A549 (cell line): Measurements from ENCODE around the gene PBX2. TPM values are rescaled to one million over a fixed set of nuclear protein-coding genes. Genes with fewer than 3 reads are reported as not detected.
A peak's percentile ranks its signal among the peaks of the same experiment; 100 is the strongest.

Experiments
- ATAC-seq, 2 experiments: fragments of 200-7000 bp in 1 of 2; fragments of >200 bp in 1 of 2; cut with Nextera tagmentation in 1 of 2; cut with Tn5 transposase in 1 of 2; 3 replicates each; pipeline versions ENCODE4 v1.8.0 to v1.9.1; 2018 to 2020; ENCODE audit warnings: mild to moderate bottlenecking in 1 of 2, moderate library complexity in 1 of 2
- CTCF ChIA-PET: fragments of 300-600 bp; sonication (Branson Sonifier 250); formaldehyde crosslinking; extraction: SDS; loops from one replicate; lab custom pipeline; 2021; ENCODE audit warnings: antibody characterized with exemption, inconsistent platforms; lab: Yijun Ruan, JAX
- POLR2A ChIA-PET: fragments of 350-600 bp; formaldehyde crosslinking; extraction: SDS; loops from one replicate; lab custom pipeline; 2021; ENCODE audit warnings: antibody characterized with exemption, inconsistent platforms; lab: Yijun Ruan, JAX
- DNase-seq, 2 experiments: peaks; one replicate each; pipeline versions ENCODE4 v3.0.0 to v3.0.0-alpha.2; 2011 to 2016; ENCODE audit warnings: low read depth in 1 of 2, low spot score in 1 of 2
- FAIRE-seq: peaks from 2 replicates; lab custom pipeline; 2011; peaks lifted over from hg19 to GRCh38; lab: Jason Lieb, UNC
- H3K27ac ChIP-seq, 2 experiments: fragments of >200 bp; sonication (Bioruptor Twin); formaldehyde crosslinking; 3 replicates each; pipeline ENCODE4 v1.5.1; 2016 to 2017
- H3K4me1 ChIP-seq: fragments of >200 bp; sonication (Bioruptor Twin); formaldehyde crosslinking; 3 replicates; pipeline ENCODE4 v1.6.1; 2016
- H3K4me2 ChIP-seq: fragments of >200 bp; sonication (Bioruptor Twin); formaldehyde crosslinking; 3 replicates; pipeline ENCODE4 v1.6.1; 2016
- H3K4me3 ChIP-seq: fragments of >200 bp; sonication (Bioruptor Twin); formaldehyde crosslinking; 3 replicates; pipeline ENCODE4 v1.5.1; 2016
- H3K9me3 ChIP-seq: fragments of >200 bp; sonication (Bioruptor Twin); formaldehyde crosslinking; 3 replicates; pipeline ENCODE4 v1.6.1; 2016
- BHLHE40 ChIP-seq: IDR thresholded peaks from 2 replicates; pipeline ENCODE4 v1.6.1; 2012; ENCODE audit warnings: low read depth, low read length, inconsistent platforms
- CBX2 ChIP-seq: fragments of 200-600 bp; sonication (generic); IDR thresholded peaks from 2 replicates; pipeline ENCODE4 v1.6.1; 2016; ENCODE audit warnings: low read depth, mild to moderate bottlenecking, borderline replicate concordance
- CBX8 ChIP-seq: fragments of 200-600 bp; sonication (generic); IDR thresholded peaks from 2 replicates; pipeline ENCODE4 v1.6.1; 2016
- CHD2 ChIP-seq: fragments of 150-350 bp; IDR thresholded peaks from 2 replicates; pipeline ENCODE4 v1.6.1; 2014; ENCODE audit warnings: low read length; ENCODE audit not compliant: partially characterized antibody
- EHF ChIP-seq: fragments of 250-450 bp; sonication (Bioruptor Pico); IDR thresholded peaks from 2 replicates; pipeline ENCODE4 v1.5.0; 2020; ENCODE audit warnings: mild to moderate bottlenecking
- EP300 ChIP-seq, 2 experiments: fragments of >200 bp; sonication (Bioruptor Twin); formaldehyde crosslinking; IDR thresholded peaks; 2 replicates in 1 of 2; 3 replicates in 1 of 2; pipeline ENCODE4 v1.6.1; 2016 to 2017
- FOXS1 ChIP-seq: fragments of 250-450 bp; sonication (Bioruptor Pico); IDR thresholded peaks from 2 replicates; pipeline ENCODE4 v1.5.0; 2020; ENCODE audit warnings: mild to moderate bottlenecking, moderate library complexity
- HOXB13 ChIP-seq: fragments of 250-450 bp; sonication (Bioruptor Pico); IDR thresholded peaks from 2 replicates; pipeline ENCODE4 v1.5.0; 2020; ENCODE audit warnings: low read depth, mild to moderate bottlenecking, moderate library complexity
- HOXB5 ChIP-seq: fragments of 250-450 bp; sonication (Bioruptor Pico); IDR thresholded peaks from 2 replicates; pipeline ENCODE4 v1.5.0; 2020; ENCODE audit warnings: mild to moderate bottlenecking, moderate library complexity
- JUN ChIP-seq, 2 experiments: fragments of >200 bp; sonication (Bioruptor Twin); formaldehyde crosslinking; IDR thresholded peaks; 2 replicates in 1 of 2; 3 replicates in 1 of 2; pipeline ENCODE4 v1.6.1; 2016 to 2017
- JUNB ChIP-seq: fragments of >200 bp; sonication (Bioruptor Twin); formaldehyde crosslinking; IDR thresholded peaks from 2 replicates; pipeline ENCODE4 v1.6.1; 2016
- MAFK ChIP-seq: fragments of 450-650 bp; IDR thresholded peaks from 2 replicates; pipeline ENCODE4 v1.6.1; 2014; ENCODE audit not compliant: partially characterized antibody
- NPAS2 ChIP-seq: fragments of 250-450 bp; sonication (Bioruptor Pico); IDR thresholded peaks from 2 replicates; pipeline ENCODE4 v1.8.0; 2022; ENCODE audit warnings: mild to moderate bottlenecking, moderate library complexity, borderline replicate concordance
- POLR2A ChIP-seq: IDR thresholded peaks from 2 replicates; pipeline ENCODE4 v1.6.1; 2012; ENCODE audit warnings: mild to moderate bottlenecking, low read length
- RAD21 ChIP-seq, 2 experiments: fragments of >200 bp in 1 of 2; sonication (Bioruptor Twin) in 1 of 2; formaldehyde crosslinking in 1 of 2; IDR thresholded peaks in 1 of 2; conservative IDR thresholded peaks in 1 of 2; 2 replicates in 1 of 2; 3 replicates in 1 of 2; pipeline ENCODE4 v1.6.1; 2012 to 2018; ENCODE audit warnings: inconsistent platforms in 1 of 2
- SMC3 ChIP-seq: fragments of >200 bp; sonication (Bioruptor Twin); formaldehyde crosslinking; IDR thresholded peaks from 3 replicates; pipeline ENCODE4 v1.6.1; 2018; ENCODE audit warnings: inconsistent platforms
- SREBF2 ChIP-seq: fragments of 450-650 bp; IDR thresholded peaks from 2 replicates; pipeline ENCODE4 v1.6.1; 2014; ENCODE audit warnings: mild to moderate bottlenecking, moderate library complexity
- ZFP36 ChIP-seq: fragments of 450-650 bp; IDR thresholded peaks from 2 replicates; pipeline ENCODE4 v1.6.1; 2014; ENCODE audit warnings: borderline replicate concordance; ENCODE audit not compliant: partially characterized antibody
- ZSCAN20 ChIP-seq: fragments of 250-450 bp; sonication (Bioruptor Pico); IDR thresholded peaks from 2 replicates; pipeline ENCODE4 v1.8.0; 2022; ENCODE audit warnings: mild to moderate bottlenecking, moderate library complexity
- WGBS: methylation state at CpG from one replicate; pipeline ENCODE4 v1.1.6; 2017; ENCODE audit errors: missing lambda C conversion rate; 5-methylcytosine and 5-hydroxymethylcytosine counted together
- polyA minus RNA-seq: library from RNA; depleted of rRNA, polyadenylated mRNA; stranded (reverse); fragments of >200 nt; gene quantifications from 2 replicates; pipeline ENCODE4 v1.2.3, GENCODE V29; 2011; rRNA and poly(A)+ RNA removed
- polyA plus RNA-seq, 4 experiments: library from polyadenylated mRNA; depleted of rRNA in 3 of 4; stranded (reverse); fragments of >200 nt; fragmentation: RNase III in 1 of 4; extraction: RNeasy Plus Mini Kit Qiagen cat#74134 plus additional on column Dnase treatment in 1 of 4; gene quantifications; 2 replicates in 3 of 4; 3 replicates in 1 of 4; pipeline ENCODE4 v1.2.3, GENCODE V29; 2011 to 2017
- TF ChIP-seq, protein P1 (sequence below): fragments of 200-600 bp; sonication (generic); IDR thresholded peaks from 2 replicates; pipeline ENCODE4 v1.6.1; 2016; ENCODE audit warnings: antibody characterized with exemption, mild to moderate bottlenecking, moderate library complexity
- TF ChIP-seq, protein P2 (sequence below): fragments of 250-450 bp; sonication (Bioruptor Pico); IDR thresholded peaks from 2 replicates; pipeline ENCODE4 v1.5.0; 2021; ENCODE audit warnings: mild to moderate bottlenecking, moderate library complexity, borderline replicate concordance

PBX2 gene, protein sequence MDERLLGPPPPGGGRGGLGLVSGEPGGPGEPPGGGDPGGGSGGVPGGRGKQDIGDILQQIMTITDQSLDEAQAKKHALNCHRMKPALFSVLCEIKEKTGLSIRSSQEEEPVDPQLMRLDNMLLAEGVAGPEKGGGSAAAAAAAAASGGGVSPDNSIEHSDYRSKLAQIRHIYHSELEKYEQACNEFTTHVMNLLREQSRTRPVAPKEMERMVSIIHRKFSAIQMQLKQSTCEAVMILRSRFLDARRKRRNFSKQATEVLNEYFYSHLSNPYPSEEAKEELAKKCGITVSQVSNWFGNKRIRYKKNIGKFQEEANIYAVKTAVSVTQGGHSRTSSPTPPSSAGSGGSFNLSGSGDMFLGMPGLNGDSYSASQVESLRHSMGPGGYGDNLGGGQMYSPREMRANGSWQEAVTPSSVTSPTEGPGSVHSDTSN
- polyA plus RNA-seq (2011; rRNA removed) = 27.0 and 27.4 TPM in 2 replicates
- 27.1 and 31.5 TPM in 2 replicates for polyA plus RNA-seq (2012; cell fraction: cytosol; rRNA removed)
- polyA plus RNA-seq (2012; cell fraction: nucleus; rRNA removed) = 44.7 and 49.7 TPM in 2 replicates
- 24.8 to 32.5 TPM (median 30.8 TPM) in 3 replicates for polyA plus RNA-seq (2017; fragmentation: RNase III; extraction: RNeasy Plus Mini Kit Qiagen cat#74134 plus additional on column Dnase treatment)
- polyA minus RNA-seq = 20.5 and 22.7 TPM in 2 replicates

DNA sequence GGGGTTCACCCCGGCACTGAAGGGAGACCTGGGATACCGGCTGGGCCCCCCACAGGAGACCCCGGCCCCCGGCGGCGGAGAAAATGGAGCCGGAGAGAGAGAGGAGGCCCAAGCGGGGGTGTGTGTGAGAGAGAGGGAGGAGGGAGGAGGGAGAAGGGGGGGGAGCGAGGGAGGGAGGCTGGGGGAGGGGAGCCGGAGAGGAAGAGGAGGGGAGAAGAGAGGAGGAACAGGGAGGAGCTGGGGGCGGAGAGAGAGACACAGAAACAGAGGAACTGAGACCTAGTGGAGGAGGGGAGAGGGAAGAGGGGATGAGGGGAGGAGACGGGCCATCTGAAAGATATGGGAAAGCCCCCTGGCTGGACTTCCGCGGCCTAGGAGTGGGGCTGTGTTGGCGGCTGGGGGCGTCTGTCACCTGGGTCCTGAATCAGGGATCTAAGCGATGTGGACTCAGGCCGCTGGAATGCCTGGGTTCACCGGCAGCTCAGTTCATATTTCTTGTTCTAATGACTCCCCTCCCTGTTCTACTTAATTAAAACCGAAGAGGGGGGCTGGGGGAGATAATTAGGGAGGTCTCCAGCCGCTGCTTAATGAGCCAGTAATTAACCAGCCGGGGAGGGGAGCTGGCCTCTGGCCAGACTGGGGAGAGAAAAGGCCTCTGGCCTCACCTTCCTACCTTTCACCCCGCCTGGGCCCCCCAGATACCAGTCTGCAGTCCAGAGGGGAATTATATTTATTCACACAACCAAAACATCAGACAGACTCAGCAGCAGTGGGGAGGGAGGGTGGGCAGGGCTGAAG lies at the start of gene PBX2:
PBX2 (minus strand) TSS at position 149 of the 798 bp plus-strand sequence. CDS start 287 bp downstream, outside the sequence.
- Histone ChIP-seq H3K4me3 (peak within 1 kb of the TSS; percentile 94), H3K4me1 (peaks cover 36% of the 10 kb centered on the region), H3K27ac (peak within 1 kb of the TSS; percentile 99 to 100), H3K9me3 (no peaks in the 10 kb centered on the region), H3K4me2 (peak within 1 kb of the TSS; percentile 99)
- POLR2A ChIA-PET = interaction anchor here (1.0 to 1.3 kb wide), 2 partner anchors 13 to 62 kb away, joined by 4 to 5 read pairs; partner anchors contain the start of gene ATF6B
- WGBS = 2% methylated on average over 11 of the region's 23 CpGs
- TF ChIP-seq BHLHE40 (no peak), JUN (IDR thresholded peaks at IDR 0.05) (peak in 1 of 2 experiments; percentile 48; a peak in 2 of 5 replicates), POLR2A (peak; percentile 26; the same call in 1 of the 2 replicates)
- CTCF ChIA-PET = interaction anchor here (0.8 to 1.4 kb wide), 4 partner anchors 13 to 71 kb away, joined by 3 to 6 read pairs (median 3); no protein-coding TSS in a partner anchor
- ATAC-seq (peak; percentile 43 to 62; a peak in 5 of 6 replicates), DNase-seq (peak; percentile 53 to 81), FAIRE-seq (no peak)

DNA sequence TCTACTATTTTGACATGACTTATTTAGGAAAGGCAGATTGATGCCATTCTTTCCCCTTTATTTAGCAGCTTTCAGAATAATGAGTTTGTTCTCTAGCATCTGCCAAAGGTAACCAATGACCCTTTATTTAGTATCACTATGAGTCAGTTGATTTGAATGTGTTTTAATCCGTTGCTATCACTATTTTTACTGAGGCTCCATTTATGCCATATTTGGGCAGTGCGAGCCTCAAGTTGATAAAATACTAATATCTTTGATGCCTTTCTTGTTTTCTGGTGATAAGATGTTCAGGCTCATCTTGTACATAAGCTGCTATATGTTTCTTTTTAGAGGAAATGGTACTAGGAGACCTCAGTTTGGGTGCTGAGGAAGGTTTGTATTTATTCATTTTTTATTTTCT lies 49.5 kb upstream of the PBX2 start:
- H3K9me3 ChIP-seq = no peaks in the 10 kb centered on the region
- no peaks in the 10 kb centered on the region for H3K4me1 ChIP-seq
- ATAC-seq = no peak
- no peak for TF ChIP-seq HOXB13
- DNase-seq = no peak
- no peak overlapping the region for H3K4me2 ChIP-seq
- CTCF ChIA-PET = no interaction called here
- FAIRE-seq = no peak
- H3K4me3 ChIP-seq = no peak overlapping the region
- POLR2A ChIA-PET = no interaction called here
- 51% methylated on average over 2 of the region's 2 CpGs for WGBS
- no peak overlapping the region for H3K27ac ChIP-seq

DNA sequence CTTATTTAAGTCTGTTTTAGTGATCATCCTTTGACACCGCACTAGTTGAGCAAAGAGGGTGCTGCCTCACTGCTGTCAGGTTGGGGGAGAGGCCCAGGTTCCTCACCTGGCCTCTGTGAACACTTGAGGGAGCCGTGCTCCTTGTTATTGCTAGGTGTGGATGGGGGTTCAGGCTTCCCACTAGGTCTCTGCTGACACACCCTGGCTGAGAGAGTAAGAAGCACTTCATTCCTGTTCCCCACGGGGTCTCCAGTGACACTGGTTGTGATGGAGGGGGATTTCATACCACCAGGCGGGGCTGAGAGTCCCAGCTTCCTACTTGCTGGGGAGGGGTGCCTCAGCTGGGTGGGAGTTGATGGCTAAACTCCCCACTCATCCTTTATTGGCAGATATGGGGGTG lies 44.9 kb upstream of the PBX2 start:
- Histone ChIP-seq H3K4me2 (no peak overlapping the region), H3K4me3 (no peak overlapping the region), H3K27ac (no peak overlapping the region), H3K9me3 (no peaks in the 10 kb centered on the region), H3K4me1 (no peaks in the 10 kb centered on the region)
- ATAC-seq (no peak; a peak in 1 of 6 replicates), DNase-seq (peak in 1 of 2 experiments; percentile 9), FAIRE-seq (no peak)
- TF ChIP-seq JUNB = no peak
- TF ChIP-seq RAD21 (conservative IDR thresholded peaks at IDR 0.05 in 1 of 2, IDR thresholded peaks at IDR 0.05 in 1 of 2) = peak in 1 of 2 experiments; percentile 10; a peak in 2 of 5 replicates
- CTCF ChIA-PET = interaction anchor here (0.7 to 1.3 kb wide), 4 partner anchors 11 to 466 kb away, joined by 3 to 5 read pairs (median 4); no protein-coding TSS in a partner anchor
- WGBS = 50% methylated on average over 3 of the region's 4 CpGs
- POLR2A ChIA-PET = no interaction called here

DNA sequence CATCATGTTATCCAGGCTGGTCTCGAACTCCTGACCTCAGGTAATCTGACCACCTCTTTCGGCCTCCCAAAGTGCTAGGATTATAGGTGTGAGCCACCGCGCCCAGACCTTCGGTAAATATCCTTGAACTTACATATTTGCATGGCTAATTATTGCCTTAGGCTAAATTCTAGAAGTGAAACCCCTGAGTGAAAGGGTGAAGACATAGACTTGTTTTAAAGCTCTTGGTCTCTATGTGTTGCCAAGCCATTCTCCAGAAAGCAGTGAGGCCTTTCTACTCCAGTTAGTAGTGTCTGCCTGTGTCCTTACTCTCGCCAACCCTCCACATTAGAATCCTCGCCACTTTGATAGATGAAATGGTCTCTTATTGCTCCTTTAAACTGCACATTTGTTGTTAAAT lies 36.4 kb upstream of the PBX2 start:
- ChIA-PET POLR2A (no interaction called here), CTCF (no interaction called here)
- Histone ChIP-seq H3K9me3 (no peaks in the 10 kb centered on the region), H3K4me3 (no peak overlapping the region), H3K27ac (no peak overlapping the region), H3K4me2 (no peak overlapping the region), H3K4me1 (no peaks in the 10 kb centered on the region)
- no peak for ATAC-seq
- WGBS = 80% methylated on average over 7 of the region's 7 CpGs
- no peak for FAIRE-seq
- DNase-seq = no peak
- TF ChIP-seq, protein P1, sequence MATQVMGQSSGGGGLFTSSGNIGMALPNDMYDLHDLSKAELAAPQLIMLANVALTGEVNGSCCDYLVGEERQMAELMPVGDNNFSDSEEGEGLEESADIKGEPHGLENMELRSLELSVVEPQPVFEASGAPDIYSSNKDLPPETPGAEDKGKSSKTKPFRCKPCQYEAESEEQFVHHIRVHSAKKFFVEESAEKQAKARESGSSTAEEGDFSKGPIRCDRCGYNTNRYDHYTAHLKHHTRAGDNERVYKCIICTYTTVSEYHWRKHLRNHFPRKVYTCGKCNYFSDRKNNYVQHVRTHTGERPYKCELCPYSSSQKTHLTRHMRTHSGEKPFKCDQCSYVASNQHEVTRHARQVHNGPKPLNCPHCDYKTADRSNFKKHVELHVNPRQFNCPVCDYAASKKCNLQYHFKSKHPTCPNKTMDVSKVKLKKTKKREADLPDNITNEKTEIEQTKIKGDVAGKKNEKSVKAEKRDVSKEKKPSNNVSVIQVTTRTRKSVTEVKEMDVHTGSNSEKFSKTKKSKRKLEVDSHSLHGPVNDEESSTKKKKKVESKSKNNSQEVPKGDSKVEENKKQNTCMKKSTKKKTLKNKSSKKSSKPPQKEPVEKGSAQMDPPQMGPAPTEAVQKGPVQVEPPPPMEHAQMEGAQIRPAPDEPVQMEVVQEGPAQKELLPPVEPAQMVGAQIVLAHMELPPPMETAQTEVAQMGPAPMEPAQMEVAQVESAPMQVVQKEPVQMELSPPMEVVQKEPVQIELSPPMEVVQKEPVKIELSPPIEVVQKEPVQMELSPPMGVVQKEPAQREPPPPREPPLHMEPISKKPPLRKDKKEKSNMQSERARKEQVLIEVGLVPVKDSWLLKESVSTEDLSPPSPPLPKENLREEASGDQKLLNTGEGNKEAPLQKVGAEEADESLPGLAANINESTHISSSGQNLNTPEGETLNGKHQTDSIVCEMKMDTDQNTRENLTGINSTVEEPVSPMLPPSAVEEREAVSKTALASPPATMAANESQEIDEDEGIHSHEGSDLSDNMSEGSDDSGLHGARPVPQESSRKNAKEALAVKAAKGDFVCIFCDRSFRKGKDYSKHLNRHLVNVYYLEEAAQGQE = no peak
- TF ChIP-seq EP300 (IDR thresholded peaks at IDR 0.05) = no peak
- no peak for TF ChIP-seq JUNB
- TF ChIP-seq FOXS1 (CRISPR knock-in tag) = no peak
- no peak for TF ChIP-seq CBX8
- TF ChIP-seq SREBF2 = no peak
- no peak for TF ChIP-seq ZFP36
- no peak for TF ChIP-seq SMC3
- TF ChIP-seq NPAS2 (CRISPR knock-in tag) = no peak
- TF ChIP-seq CHD2 = no peak
- TF ChIP-seq CBX2 = no peak
- TF ChIP-seq MAFK = no peak
- TF ChIP-seq ZSCAN20 (CRISPR knock-in tag) = no peak
- TF ChIP-seq, protein P2, sequence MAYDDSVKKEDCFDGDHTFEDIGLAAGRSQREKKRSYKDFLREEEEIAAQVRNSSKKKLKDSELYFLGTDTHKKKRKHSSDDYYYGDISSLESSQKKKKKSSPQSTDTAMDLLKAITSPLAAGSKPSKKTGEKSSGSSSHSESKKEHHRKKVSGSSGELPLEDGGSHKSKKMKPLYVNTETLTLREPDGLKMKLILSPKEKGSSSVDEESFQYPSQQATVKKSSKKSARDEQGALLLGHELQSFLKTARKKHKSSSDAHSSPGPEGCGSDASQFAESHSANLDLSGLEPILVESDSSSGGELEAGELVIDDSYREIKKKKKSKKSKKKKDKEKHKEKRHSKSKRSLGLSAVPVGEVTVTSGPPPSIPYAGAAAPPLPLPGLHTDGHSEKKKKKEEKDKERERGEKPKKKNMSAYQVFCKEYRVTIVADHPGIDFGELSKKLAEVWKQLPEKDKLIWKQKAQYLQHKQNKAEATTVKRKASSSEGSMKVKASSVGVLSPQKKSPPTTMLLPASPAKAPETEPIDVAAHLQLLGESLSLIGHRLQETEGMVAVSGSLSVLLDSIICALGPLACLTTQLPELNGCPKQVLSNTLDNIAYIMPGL = no peak
- no peak for TF ChIP-seq EHF
- no peak for TF ChIP-seq HOXB5
